UCSD-AML1 (cell line): ENCODE results near the gene HNRNPM.

ENCODE experiments used
- DNase-seq: peaks from one replicate; lab custom pipeline; 2025; ENCODE audit not compliant: unreplicated experiment; lab: John Stamatoyannopoulos, UW

The HNRNPM gene

GRCh38 chr19:8458380-8458779 is 13.6 kb downstream of the HNRNPM start:
- DNase-seq, result no peak

- DNase-seq, result no peak
Observed at GRCh38 chr19:8459095-8459494, 14.3 kb downstream of the HNRNPM start.

DNA sequence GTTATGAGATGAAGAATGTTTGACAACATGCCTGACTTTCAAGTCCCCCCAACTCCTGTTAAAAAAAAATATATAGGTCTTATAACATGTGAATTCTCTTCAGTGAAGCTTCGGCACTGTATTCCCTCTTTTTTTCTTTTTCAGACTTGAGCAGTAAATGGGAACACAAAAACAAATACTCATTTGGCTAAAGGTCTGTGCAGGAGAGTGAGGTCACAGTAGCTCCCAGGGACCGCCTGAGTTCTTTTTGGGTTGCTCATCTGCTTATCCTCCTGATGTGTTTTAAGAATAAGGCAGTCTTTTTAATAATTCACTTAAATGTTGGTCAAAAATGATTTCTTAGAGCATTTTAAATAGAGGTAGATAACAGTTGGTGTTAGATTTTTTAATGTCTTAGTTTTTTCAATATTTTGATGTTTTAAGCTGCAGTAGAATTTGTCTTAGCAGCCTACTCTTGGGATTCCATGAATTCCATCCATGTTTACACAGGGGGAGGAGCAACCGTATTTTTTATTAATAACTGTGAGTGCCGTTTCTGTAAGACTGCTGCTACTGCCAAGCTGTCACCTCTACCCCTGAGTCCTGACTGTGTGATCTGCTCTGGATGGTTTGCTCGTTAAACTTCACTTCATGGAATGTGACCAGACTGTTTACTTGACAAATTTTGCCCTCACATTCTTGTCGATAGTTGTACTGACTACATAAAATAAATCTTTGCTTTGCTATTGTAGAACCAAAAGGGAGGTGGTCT is 14.9 kb downstream of the HNRNPM start:
- DNase-seq, result no peak

GRCh38 chr19:8460516-8461298 is 15.9 kb downstream of the HNRNPM start:
- no peak for DNase-seq

DNA sequence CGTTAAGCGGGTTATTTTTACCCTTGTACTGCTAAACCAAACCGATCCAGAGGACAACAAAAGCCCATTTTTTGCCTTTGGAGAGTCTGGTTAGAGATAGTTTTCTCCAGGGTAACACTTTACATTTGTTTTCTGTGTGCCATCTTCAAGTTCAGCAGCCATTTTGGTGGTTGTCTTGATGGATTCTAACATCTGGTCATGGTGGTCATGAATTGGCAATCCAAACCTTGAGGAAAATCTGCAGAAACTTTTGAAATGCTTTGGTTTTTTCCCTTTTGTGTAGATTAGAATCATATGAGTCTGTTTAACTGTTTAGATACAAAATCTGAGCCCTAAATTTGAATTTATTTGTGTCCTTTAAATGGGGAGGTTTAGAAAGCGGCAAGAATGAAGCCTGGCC is 16.6 kb downstream of the HNRNPM start:
- no peak for DNase-seq

- no peak for DNase-seq
Observed at GRCh38 chr19:8461891-8462290, 17.1 kb downstream of the HNRNPM start.

DNA sequence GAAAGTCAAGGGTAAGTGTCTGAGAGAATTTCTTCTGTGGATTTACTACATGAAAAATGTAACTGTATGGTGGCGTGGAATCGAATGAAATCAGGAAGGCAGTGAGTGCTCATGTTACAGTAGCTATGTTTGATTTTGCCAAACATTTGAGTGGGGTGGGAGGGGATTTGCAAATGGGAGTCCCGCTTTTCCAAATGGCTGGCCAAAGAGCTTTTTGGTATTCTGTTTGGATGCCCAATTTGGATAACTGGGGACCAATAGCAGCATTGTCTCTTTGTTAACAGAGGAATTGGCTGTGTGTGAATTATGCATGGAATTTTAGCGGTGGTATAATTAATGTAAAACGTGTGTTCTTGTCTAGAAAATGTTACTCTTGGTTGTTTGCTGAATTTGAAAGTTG is 17.8 kb downstream of the HNRNPM start:
- DNase-seq, result no peak

DNA sequence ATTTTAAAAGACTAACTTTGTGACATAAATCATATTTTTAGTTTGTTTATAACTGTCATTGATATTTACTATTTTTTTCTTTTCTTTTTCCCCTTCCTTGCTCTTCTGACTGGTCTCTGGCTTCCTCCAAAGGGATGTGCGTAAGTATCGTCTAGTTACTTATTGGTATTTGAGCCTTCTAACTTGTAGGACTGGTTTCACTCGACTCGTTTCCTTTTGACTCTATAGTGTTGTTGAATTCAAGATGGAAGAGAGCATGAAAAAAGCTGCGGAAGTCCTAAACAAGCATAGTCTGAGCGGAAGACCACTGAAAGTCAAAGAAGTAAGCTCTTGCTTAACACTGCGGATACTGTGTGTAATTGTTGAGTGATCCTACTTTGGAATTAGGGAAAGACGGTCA is 18.6 kb downstream of the HNRNPM start:
- no peak for DNase-seq

DNA sequence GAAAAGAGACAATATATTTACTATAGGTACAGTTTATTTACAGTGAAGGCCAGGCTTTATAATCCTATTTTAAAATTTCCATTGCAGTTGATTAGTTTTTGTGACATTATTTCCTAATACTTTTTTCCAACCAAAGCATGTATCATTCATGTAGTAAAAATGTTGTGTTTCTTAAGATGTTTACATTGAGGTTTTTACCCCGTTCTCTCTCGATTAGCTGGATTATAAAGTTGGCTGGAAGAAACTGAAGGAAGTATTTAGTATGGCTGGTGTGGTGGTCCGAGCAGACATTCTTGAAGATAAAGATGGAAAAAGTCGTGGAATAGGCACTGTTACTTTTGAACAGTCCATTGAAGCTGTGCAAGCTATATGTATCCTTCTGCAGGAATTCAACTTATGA is 21.2 kb downstream of the HNRNPM start:
- DNase-seq, result no peak

- no peak for DNase-seq
Observed at GRCh38 chr19:8468124-8468523, 23.3 kb downstream of the HNRNPM start.

DNA sequence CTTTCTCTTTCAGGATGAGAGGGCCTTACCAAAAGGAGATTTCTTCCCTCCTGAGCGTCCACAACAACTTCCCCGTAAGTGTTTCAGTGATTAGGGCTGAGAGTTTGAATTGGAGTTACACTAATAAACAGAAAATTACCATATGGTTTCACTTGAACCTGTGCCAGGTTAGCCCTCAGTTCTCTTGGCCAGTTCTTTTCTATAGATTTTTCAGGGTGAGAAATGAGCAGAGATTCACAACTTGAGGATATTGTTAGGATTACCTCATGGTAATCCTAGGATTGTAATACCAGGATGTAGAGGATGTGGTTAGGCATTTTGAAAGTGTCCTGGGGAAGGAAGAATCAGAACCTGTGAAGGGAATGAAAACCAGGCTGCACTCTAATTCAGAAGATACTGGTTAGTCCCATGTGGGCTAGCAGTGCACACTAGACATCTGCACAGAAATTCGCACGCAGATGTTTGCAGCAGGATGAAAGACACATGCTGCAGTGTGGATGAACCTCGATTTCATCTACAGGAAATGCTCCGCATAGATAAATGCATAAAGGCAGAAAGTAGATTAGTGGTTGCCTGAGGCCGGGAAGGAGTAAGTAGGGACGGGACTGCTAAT is 24.1 kb downstream of the HNRNPM start:
- no peak for DNase-seq

- no peak for DNase-seq
Observed at GRCh38 chr19:8469613-8470368, 25.0 kb downstream of the HNRNPM start.

GRCh38 chr19:8473648-8474476 is 29.1 kb downstream of the HNRNPM start:
- no peak for DNase-seq

- no peak for DNase-seq
Observed at GRCh38 chr19:8475005-8475404, 30.2 kb downstream of the HNRNPM start.

- no peak for DNase-seq
Observed at GRCh38 chr19:8476524-8476923, 31.7 kb downstream of the HNRNPM start.

GRCh38 chr19:8477889-8478288 is 33.1 kb downstream of the HNRNPM start:
- DNase-seq, result no peak

DNA sequence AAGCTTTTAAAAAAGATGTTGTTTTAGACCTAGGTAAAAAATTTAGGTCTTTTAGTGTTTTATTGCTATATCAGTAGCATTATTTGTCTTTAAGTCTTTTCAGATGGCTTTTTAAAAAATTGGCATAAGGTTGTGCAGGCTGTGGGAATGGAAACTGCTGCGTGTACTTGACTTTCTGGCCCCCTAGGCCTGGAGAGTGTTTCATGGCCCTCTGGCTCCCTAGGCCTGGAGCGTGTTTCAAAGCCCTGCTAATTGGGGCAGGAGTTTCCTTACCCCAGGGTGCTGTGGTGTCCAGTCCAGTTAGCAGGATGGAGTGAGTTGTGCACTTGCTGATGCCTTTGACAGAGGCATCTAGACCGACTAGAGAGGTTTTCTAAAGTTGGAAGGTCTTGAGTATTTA is 33.8 kb downstream of the HNRNPM start:
- no peak for DNase-seq

DNA sequence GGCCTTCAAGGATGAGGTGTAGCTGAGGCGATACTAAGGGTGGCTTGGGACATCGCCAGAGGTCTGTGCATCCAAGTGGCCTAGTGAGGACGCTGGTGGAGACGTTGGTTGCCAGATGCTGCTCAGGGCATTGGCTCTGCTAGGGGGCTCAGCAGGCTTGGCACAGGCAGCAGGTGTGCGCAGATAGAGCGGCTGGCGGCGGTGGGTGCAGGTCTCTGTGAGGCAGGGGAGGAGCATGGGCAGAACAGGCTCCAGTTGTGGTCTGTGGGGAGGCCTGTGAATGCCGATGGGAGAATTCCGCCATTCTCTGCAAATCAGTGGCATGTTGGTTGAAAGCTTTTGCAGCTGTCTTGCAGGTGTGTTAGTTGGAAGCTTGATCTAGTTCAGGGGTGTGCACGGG is 36.4 kb downstream of the HNRNPM start:
- DNase-seq, result no peak

DNA sequence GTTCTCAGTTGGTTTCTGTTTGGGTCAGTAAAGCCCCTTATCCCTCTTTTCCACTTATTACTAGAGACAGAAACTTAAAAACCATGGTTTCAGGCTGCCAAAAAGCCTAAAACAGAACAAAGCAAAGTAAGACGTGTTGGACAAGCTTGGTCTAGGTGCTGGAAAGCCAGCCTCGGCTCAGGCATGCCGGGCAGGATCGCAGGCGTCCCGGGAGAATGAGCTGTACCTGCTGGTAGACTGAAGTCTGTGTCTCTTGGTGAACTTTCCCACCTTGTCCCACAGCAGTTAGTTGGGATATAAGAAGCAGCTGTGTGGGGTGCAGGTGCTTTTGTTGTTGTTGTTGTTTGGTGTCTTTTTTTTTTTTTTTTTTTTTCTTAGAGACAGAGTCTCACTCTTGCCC is 36.8 kb downstream of the HNRNPM start:
- DNase-seq, result no peak

DNA sequence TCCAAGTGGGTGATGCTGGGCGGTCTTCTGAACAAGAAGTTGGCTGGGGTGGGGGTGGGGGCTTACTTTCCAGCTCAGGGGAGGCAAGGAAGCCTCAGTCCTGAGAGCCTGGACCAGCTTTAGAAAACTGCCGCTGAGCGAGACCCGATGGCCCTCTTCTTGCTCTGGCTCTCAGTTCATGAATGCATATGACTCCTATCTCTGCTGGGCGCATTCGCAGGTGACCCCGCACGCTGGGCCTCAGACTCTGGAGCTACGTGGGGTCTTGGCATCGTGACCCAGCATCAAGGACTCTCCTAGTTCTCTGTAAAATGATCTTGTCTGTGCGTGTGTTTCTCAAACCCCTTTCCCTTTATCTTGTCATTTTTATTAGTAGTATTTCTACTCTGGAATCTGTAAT is 37.9 kb downstream of the HNRNPM start:
- no peak for DNase-seq

- no peak for DNase-seq
Observed at GRCh38 chr19:8483165-8483564, 38.4 kb downstream of the HNRNPM start.
